WERI-Rb-1 (cell line): ENCODE results near the gene OPA3.

Experiments
- DNase-seq: peaks from one replicate; pipeline ENCODE4 v3.0.0-alpha.2; 2020
- H3K27ac ChIP-seq: fragments of 250-450 bp; sonication (Bioruptor Pico); 2 replicates; pipeline ENCODE4 v1.5.1; 2020; ENCODE audit warnings: mild to moderate bottlenecking, moderate library complexity
- H3K27me3 ChIP-seq: fragments of 250-450 bp; sonication (Bioruptor Pico); 2 replicates; pipeline ENCODE4 v1.5.1; 2021; ENCODE audit warnings: mild to moderate bottlenecking, low read depth, moderate library complexity; ENCODE audit not compliant: insufficient read depth, severe bottlenecking
- H3K36me3 ChIP-seq: fragments of 250-450 bp; sonication (Bioruptor Pico); 2 replicates; pipeline ENCODE4 v1.5.1; 2020; ENCODE audit warnings: mild to moderate bottlenecking, moderate library complexity
- H3K4me3 ChIP-seq: 2 replicates; pipeline ENCODE4 v1.5.1; 2011; ENCODE audit warnings: low read depth, mild to moderate bottlenecking, control low read depth, low read length
- H3K9me3 ChIP-seq: fragments of 250-450 bp; sonication (Bioruptor Pico); 2 replicates; pipeline ENCODE4 v1.5.1; 2021; ENCODE audit warnings: mild to moderate bottlenecking, moderate library complexity; ENCODE audit not compliant: severe bottlenecking
- TF ChIP-seq, protein P1 (sequence below): IDR thresholded peaks from 2 replicates; pipeline ENCODE4 v1.5.1; 2011; ENCODE audit warnings: low read depth, mild to moderate bottlenecking, control low read depth, inconsistent platforms, low read length

The OPA3 gene

DNA sequence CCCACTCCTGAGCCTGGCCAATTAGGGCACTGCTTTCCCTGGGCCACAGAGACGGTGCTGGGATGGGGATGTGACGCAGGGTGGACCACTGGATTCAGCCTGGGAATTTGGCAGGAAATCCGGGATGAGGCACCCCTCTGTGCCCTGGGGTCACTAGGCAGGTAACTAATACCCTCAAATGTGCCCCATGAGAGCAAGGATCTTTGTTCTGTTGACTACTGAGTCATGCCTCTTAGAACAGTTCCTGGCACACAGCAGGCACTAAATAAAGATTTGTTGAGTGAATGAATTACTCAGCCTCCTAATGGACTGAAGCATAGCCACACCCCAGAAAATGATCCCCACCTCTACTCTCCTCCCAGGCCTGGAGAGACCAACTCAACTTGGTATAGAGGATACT lies 15.9 kb downstream of the OPA3 start:
- H3K36me3 ChIP-seq: no peaks in the 10 kb centered on the region; the same call in 1 of the 2 replicates
- no peaks in the 10 kb centered on the region for H3K9me3 ChIP-seq
- H3K4me3 ChIP-seq: no peak overlapping the region
- no peak for DNase-seq
- TF ChIP-seq, protein P1, sequence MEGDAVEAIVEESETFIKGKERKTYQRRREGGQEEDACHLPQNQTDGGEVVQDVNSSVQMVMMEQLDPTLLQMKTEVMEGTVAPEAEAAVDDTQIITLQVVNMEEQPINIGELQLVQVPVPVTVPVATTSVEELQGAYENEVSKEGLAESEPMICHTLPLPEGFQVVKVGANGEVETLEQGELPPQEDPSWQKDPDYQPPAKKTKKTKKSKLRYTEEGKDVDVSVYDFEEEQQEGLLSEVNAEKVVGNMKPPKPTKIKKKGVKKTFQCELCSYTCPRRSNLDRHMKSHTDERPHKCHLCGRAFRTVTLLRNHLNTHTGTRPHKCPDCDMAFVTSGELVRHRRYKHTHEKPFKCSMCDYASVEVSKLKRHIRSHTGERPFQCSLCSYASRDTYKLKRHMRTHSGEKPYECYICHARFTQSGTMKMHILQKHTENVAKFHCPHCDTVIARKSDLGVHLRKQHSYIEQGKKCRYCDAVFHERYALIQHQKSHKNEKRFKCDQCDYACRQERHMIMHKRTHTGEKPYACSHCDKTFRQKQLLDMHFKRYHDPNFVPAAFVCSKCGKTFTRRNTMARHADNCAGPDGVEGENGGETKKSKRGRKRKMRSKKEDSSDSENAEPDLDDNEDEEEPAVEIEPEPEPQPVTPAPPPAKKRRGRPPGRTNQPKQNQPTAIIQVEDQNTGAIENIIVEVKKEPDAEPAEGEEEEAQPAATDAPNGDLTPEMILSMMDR: no peak
- H3K27me3 ChIP-seq: no peaks in the 10 kb centered on the region
- H3K27ac ChIP-seq: no peak overlapping the region

DNA sequence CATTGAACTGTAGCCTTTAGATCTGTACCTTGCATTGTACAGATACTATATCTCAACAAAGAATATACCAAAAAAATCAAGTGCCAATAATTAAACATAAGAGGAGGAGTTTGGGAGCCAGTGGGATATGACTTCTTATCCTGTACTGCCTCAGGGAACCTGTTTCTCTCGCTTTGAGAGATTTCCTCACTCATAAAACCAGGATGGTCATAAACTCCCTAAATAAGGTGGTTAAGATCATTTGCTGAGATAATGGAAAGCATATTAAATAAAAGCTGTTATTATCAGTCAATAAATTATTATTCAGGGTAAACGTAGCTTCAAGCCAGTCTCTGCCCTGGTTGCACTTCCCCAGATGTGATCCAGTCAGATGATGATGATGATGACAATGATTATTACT lies 17.0 kb downstream of the OPA3 start:
- Histone ChIP-seq H3K4me3 (no peak overlapping the region), H3K9me3 (no peaks in the 10 kb centered on the region), H3K27me3 (no peaks in the 10 kb centered on the region), H3K36me3 (no peaks in the 10 kb centered on the region), H3K27ac (no peak overlapping the region)
- TF ChIP-seq, protein P1: no peak
- DNase-seq: no peak

DNA sequence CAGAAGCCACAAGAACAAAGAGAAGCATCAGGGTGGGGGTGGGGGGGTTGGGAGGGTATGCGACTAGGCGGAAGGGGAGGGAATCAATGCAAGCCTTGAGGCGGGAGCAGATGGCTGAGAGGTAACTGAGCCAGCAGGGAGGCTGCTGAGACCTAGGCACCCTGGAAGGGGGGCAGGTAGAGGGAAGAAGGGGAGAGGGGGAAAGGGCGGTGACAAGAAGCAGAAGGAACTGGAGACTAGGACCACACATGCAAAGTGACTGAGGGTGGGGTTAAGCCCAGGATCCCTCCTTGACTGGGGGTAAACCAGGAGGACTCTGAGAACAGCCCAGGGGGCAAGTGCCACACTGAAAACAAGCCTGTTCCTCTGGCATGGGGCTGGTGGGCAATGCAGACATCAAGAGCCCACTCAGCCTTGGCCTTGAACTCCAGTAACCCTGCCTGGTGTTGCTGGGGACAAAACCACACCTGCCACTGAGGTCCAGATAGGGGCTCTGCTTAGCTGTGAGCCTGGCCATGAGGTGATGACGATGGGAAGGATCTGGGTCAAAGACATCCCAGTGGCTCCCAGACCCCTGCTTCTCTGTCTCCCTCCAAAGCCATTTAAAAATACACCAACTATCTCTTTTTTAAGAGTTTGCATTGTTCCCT lies 20.3 kb downstream of the OPA3 start:
- H3K36me3 ChIP-seq: no peaks in the 10 kb centered on the region
- no peaks in the 10 kb centered on the region for H3K9me3 ChIP-seq
- H3K27me3 ChIP-seq: no peaks in the 10 kb centered on the region
- TF ChIP-seq, protein P1: no peak
- no peak overlapping the region for H3K4me3 ChIP-seq
- peak overlapping the region; percentile 82 for H3K27ac ChIP-seq
- peak; percentile 77 for DNase-seq

DNA sequence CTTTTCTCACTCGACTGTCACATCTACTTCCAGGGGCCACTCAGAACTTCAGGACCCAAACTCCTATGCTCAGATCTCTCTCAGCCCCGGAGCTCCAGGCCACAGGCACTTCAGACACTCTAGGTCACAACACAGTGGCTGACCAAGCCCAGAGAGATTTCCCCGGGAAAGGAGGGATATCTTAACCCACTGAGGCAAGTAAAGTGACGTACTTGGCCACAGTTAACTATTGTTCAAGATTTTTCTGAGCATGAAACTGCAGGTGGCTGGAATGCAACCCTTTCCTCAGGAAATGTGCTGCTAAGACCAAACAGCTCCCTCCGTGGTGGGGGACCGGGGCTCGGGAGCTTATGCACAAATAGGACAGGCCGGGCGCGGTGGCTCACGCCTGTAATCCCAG lies 23.9 kb downstream of the OPA3 start:
- no peak overlapping the region for H3K27ac ChIP-seq

DNA sequence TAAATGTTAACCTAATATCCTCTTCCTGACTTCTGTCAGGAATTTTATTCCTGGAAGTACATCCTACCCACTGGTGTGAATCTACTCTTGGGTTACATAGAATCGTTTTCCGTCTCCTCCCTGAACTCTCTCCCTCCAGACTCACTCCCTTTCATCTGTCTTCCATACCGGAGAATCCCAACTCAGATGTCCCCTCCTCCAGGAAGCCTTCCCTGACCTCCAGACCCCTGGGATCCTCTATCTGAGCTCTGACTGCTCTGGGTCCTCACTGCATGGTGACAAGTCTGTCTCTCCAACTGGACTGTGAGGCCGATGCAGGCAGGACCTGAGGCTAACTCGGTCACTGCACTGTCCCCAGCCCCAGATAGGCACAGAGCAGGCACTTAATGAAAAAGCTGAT lies 24.6 kb downstream of the OPA3 start:
- no peaks in the 10 kb centered on the region for H3K27me3 ChIP-seq
- H3K9me3 ChIP-seq: no peaks in the 10 kb centered on the region
- H3K27ac ChIP-seq: no peak overlapping the region
- no peak for DNase-seq
- TF ChIP-seq, protein P1: no peak
- H3K36me3 ChIP-seq: no peaks in the 10 kb centered on the region
- no peak overlapping the region for H3K4me3 ChIP-seq

More for the DNA sequence above, 23.9 kb downstream of the OPA3 start:
- Histone ChIP-seq H3K27me3 (no peaks in the 10 kb centered on the region), H3K4me3 (no peak overlapping the region), H3K36me3 (no peaks in the 10 kb centered on the region), H3K9me3 (no peaks in the 10 kb centered on the region)
- DNase-seq: no peak
- TF ChIP-seq, protein P1: no peak

DNA sequence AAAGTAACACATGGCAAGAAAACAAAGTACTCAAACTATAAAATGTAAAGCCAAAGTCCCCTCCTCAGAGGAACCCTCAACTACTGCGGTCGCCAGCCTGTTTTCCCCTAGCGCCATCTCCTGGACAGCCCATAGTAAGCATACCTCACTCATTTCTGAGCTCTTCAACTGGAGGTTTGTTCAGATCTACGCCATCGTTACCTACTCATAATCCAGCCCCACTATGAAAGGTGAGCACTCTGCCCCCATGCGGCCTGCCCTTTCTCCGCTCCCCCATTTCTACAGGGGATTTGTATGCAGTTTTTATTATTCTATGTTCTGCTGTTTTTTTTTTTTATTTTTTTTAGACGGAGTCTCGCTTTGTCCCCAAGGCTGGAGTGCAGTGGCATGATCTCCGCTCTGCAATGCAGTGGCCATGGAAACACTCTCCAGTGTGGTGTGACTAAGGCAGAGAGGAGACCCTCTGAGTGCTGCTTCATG lies 26.2 kb downstream of the OPA3 start:
- TF ChIP-seq, protein P1: peak; percentile 80
- no peaks in the 10 kb centered on the region for H3K9me3 ChIP-seq
- no peaks in the 10 kb centered on the region for H3K36me3 ChIP-seq
- H3K27ac ChIP-seq: no peak overlapping the region
- peak; percentile 78 for DNase-seq
- no peaks in the 10 kb centered on the region for H3K27me3 ChIP-seq
- H3K4me3 ChIP-seq: no peak overlapping the region
